GM21447 (cell line): ENCODE results near the gene ATG9A.

Experiments used
- ATAC-seq: cut with Tn5 transposase; IDR thresholded peaks from one replicate; pipeline ENCODE4 v1.9.1; 2021; ENCODE audit not compliant: unreplicated experiment

The ATG9A gene

DNA sequence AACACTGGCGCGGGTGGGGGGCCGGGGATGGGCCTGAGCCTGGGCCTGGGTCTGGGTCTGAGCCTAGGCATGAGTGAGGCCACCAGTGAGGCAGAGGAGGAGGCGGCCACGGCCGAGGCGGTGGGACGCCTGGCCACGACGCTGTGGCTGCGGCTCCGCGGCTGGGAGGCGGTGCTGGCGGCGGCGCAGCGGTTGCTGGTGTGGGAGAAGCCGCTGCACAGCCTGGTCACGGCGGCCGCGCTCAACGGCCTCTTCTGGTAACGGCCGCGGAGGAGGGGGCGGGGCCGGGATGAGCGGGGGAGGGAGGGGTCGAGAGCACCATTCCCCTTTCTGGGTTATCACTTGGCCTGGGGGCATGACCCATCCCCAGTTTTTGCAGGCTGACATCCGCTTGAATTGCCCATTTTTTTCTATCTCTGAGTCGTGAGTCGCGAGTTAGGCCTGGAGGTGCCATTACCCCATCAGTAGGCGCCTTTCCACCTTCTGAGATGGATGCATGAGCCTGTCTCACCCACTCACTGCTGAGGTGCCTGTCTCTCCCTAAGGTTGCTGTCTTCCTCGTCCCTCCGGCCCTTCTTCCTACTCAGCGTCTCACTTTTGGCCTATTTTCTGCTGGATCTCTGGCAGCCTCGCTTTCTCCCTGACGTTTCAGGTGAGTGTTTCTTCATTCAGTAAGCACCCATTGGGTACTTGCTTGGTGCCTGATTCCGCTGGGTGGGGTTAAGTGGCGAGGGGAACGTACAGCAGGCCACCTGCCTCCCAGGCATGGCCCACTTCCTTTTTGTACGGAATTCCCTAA, 50.9 kb downstream of the ATG9A start:
- peak; percentile 13 for ATAC-seq

DNA sequence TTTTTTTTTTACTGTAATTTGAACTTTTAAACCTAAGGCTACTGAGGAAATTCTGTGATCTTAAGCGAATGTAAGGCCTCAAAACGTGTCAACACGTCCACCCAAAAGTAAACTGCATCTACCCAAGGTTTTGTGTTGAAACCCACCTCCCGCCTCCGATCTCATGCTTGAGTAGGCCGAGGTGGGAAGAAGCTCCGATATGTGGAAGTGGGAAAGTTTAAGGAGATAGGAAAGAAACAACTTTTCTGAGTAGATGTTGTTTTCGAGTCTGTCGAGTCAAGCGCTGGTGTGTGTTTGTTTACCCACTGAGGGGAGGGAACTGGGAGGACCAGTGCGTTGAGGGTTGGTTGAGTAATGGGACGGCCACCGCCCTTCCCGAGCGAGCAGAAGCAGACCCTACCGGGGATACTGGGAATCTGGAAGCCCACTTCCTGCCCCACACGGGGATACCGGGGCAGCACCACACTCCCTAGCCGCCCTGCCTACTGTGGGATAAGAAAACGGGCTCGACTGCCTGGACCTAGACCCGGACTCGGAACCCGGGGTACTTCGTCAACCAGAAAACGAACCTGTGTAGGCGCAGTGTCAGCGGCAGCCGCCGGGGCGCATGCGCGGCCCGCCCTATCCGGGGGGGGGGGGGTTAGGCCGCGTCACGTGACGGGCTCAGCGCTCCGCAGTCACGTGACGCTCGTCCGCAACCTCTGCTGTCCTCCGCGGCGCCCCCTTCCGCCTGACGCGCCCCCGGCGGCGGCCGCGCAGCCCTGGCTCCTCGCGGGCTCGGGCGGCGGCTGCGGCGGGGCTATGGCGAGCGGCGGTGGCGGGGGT, 51.7 kb downstream of the ATG9A start, which contains the start of gene RETREG2:
Gene RETREG2 (plus strand): TSS at position 724 of the 825 bp plus-strand sequence. CDS start 78 bp downstream, at position 802.
- ATAC-seq = peak; percentile 36

DNA sequence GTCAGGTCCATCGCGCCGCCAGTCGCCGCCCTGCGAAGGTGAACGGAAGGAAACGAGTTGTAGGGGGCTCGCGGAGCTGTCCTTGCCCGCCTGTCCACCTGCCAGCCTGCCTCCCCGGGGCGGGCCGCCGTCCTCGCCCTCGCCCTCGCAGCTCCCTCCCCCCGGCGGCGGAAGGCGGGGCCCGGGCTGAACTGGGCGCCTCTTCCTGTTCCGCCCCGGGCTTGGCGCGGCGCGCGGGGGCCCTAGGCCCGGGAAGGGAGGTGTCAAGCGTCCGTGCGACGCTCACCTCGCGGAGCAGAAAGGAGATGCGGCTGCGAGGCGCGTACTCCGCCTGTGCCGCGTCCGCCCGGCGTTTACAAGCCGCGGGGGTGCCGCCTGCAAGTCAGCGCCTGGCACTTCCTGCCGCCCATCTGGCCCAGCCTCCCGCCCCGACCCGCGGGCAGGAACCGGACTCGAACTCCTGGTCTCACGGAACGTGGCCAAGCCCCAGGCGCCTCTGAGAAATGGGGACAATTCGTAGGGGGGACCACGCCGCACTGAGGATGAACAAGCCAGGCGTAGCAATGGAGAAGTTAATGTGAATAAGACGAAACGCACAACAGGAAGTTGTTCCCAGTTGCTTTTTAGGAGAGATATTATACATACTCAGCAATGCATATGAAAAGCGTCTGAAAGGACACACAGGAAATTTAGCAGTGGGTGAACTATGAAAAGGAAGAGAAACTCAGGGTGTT, 52.5 kb downstream of the ATG9A start, which contains the start of gene CNPPD1:
Gene CNPPD1 (minus strand): TSS at position 108 of the 734 bp plus-strand sequence. CDS start 97 bp downstream, at position 11.
- peak; percentile 65 for ATAC-seq

DNA sequence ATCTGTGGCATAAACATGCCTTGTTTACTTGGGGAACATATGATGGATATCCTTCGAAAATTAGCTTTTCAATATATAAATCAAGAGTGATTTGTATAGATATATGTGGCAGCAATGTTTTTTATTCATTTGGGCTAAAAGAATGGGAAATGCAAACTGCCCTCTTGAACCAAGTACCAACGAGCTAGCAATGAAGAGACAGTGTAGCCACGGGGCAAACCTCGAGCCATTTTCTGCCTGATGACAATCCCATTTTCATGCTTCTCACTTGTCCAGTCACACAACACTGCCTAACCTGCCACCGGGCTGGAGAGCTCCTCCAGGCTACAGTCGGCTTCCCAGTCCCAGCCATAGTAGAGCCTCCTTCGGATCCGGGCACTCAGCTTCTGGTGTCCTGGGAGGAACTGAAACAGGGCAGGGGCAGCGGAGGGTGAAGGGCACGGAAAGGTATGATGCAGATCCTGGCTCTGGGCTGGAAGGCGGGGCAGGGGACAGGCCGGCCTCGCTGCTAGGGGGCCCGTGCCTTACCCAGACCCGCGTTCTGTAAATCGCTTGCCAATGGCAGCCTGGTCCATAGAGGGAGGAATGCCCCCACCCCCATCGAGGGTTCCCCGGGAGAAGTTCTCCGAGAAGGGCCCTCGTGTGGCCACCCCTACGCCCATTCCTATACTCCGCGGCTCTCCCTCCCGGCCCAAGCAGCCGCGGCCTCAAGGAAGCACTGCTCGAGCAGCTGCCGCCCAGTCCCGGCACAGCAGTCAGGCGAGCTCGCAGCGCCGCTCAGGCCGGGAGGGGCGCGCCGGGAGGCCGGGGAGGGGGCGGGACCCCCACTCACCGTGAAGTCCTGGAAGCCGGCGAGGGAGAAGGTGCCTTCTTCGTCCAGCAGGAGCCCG, 53.3 kb downstream of the ATG9A start:
- ATAC-seq = peak; percentile 41

- no peak for ATAC-seq
Measured at GRCh38 chr2:219175486-219175885, 54.0 kb downstream of the ATG9A start.

GRCh38 chr2:219174801-219175200, 54.6 kb downstream of the ATG9A start:
- ATAC-seq = no peak

- no peak for ATAC-seq
Measured at GRCh38 chr2:219174146-219174545, 55.3 kb downstream of the ATG9A start.

GRCh38 chr2:219173176-219173575, 56.3 kb downstream of the ATG9A start:
- no peak for ATAC-seq

GRCh38 chr2:219172231-219173154, 56.9 kb downstream of the ATG9A start:
- no peak for ATAC-seq

DNA sequence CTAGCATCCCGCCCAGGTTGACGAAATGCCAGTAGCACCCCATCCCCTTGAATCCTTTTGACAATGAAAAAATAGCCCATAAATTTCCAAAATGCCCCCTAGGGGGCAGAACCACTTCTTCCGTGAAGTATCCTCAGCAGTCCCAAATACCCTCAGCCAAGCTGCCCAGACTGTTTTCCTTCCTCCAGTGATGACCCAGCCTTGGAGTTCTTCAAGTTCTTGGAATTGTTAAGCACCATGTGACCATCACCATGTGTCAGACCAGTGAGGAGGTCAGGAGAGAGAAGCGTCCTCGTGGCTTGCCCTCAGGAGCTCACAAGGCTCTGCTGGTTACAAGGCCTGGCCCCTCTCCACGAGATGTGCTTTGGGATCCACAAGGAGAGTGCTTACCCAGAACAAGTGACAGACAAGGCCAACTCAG, 58.2 kb downstream of the ATG9A start:
- no peak for ATAC-seq

GRCh38 chr2:219169930-219170654, 59.3 kb downstream of the ATG9A start, which contains the start of gene SLC23A3:
Gene SLC23A3, minus strand, starts transcription at chr2:219170029. Its CDS starts 45 bp downstream, at chr2:219169984.
- ATAC-seq = no peak
